Measurements from ENCODE around the gene PCSK2. TPM values are rescaled to one million over a fixed set of nuclear protein-coding genes. Genes with fewer than 3 reads are reported as not detected.

Gene PCSK2
- total and polyA plus RNA-seq, 4 donors, result 0.51 to 9.8 (median 1.5) TPM

- H3K4me3 ChIP-seq, result no peak overlapping the region
- no peak for ATAC-seq (ENCODE audit: insufficient read depth, low FRiP score)
- no peaks in the 10 kb centered on the region for H3K36me3 ChIP-seq (ENCODE audit: control insufficient read depth in 4 of 4, insufficient read depth in 4 of 4, low read length in 4 of 4)
- no peak overlapping the region for H3K27ac ChIP-seq (ENCODE audit: low read depth in 1 of 2, low read length in 1 of 2)
- H3K4me1 ChIP-seq (ENCODE audit: control insufficient read depth in 5 of 5, insufficient read depth in 5 of 5, low read length in 5 of 5), result peaks cover 0 to 14% (median 0%) of the 10 kb centered on the region in 5 donors
- H3K27me3 ChIP-seq (ENCODE audit: control insufficient read depth in 3 of 3, insufficient read depth in 3 of 3, low read length in 2 of 3), result peaks cover 0 to 73% (median 45%) of the 10 kb centered on the region in 3 donors
- no peak for DNase-seq
- no peaks in the 10 kb centered on the region for H3K9me3 ChIP-seq (ENCODE audit: control insufficient read depth in 4 of 4, insufficient read depth in 3 of 4, low read length in 3 of 4)
- no peak for TF ChIP-seq CTCF (IDR thresholded peaks at IDR 0.05; ENCODE audit: control extremely low read depth, extremely low read depth)
- H3K9ac ChIP-seq (ENCODE audit: insufficient read depth in 1 of 2, low read length in 2 of 2), result no peak overlapping the region
- WGBS, 2 donors, result 3% methylated on average over 25 of the region's 25 CpGs
Observed at GRCh38 chr20:17228624-17229061, 1.8 kb downstream of the PCSK2 start.

- H3K4me1 ChIP-seq (ENCODE audit: control insufficient read depth in 5 of 5, insufficient read depth in 5 of 5, low read length in 5 of 5), result peaks cover 0 to 14% (median 0%) of the 10 kb centered on the region in 5 donors
- DNase-seq (no peak), ATAC-seq (ENCODE audit: insufficient read depth, low FRiP score) (no peak)
- WGBS, 2 donors, result 21 to 62% methylated on average over 1 of the region's 1 CpG
- no peaks in the 10 kb centered on the region for H3K36me3 ChIP-seq (ENCODE audit: control insufficient read depth in 4 of 4, insufficient read depth in 4 of 4, low read length in 4 of 4)
- peaks cover 0 to 67% (median 45%) of the 10 kb centered on the region in 3 donors for H3K27me3 ChIP-seq (ENCODE audit: control insufficient read depth in 3 of 3, insufficient read depth in 3 of 3, low read length in 2 of 3)
- H3K27ac ChIP-seq (ENCODE audit: low read depth in 1 of 2, low read length in 1 of 2), result no peak overlapping the region
- no peak for TF ChIP-seq CTCF (IDR thresholded peaks at IDR 0.05; ENCODE audit: control extremely low read depth, extremely low read depth)
- H3K9ac ChIP-seq (ENCODE audit: insufficient read depth in 1 of 2, low read length in 2 of 2), result no peak overlapping the region
- H3K4me3 ChIP-seq, result no peak overlapping the region
- H3K9me3 ChIP-seq (ENCODE audit: control insufficient read depth in 4 of 4, insufficient read depth in 3 of 4, low read length in 3 of 4), result no peaks in the 10 kb centered on the region
Observed at GRCh38 chr20:17229256-17229655, 2.4 kb downstream of the PCSK2 start.

- Histone ChIP-seq H3K36me3 (ENCODE audit: control insufficient read depth in 4 of 4, insufficient read depth in 4 of 4, low read length in 4 of 4) (no peaks in the 10 kb centered on the region), H3K4me3 (no peak overlapping the region), H3K9me3 (ENCODE audit: control insufficient read depth in 4 of 4, insufficient read depth in 3 of 4, low read length in 3 of 4) (no peaks in the 10 kb centered on the region), H3K4me1 (ENCODE audit: control insufficient read depth in 5 of 5, insufficient read depth in 5 of 5, low read length in 5 of 5) (no peaks in the 10 kb centered on the region), H3K27ac (ENCODE audit: low read depth in 1 of 2, low read length in 1 of 2) (no peak overlapping the region), H3K9ac (ENCODE audit: insufficient read depth in 1 of 2, low read length in 2 of 2) (no peak overlapping the region), H3K27me3 (ENCODE audit: control insufficient read depth in 3 of 3, insufficient read depth in 3 of 3, low read length in 2 of 3) (peaks cover 0 to 28% (median 19%) of the 10 kb centered on the region in 3 donors)
- ATAC-seq (ENCODE audit: insufficient read depth, low FRiP score), result no peak
- no peak for TF ChIP-seq CTCF (IDR thresholded peaks at IDR 0.05; ENCODE audit: control extremely low read depth, extremely low read depth)
- DNase-seq, result no peak
- 88% methylated on average over 4 of the region's 4 CpGs for WGBS, 2 donors
Observed at GRCh38 chr20:17233626-17234025, 6.8 kb downstream of the PCSK2 start.

GRCh38 chr20:17236766-17237165, 9.9 kb downstream of the PCSK2 start:
- TF ChIP-seq CTCF (IDR thresholded peaks at IDR 0.05; ENCODE audit: control extremely low read depth, extremely low read depth), result no peak
- H3K27ac ChIP-seq (ENCODE audit: low read depth in 1 of 2, low read length in 1 of 2), result no peak overlapping the region
- DNase-seq, result no peak
- no peak overlapping the region for H3K9ac ChIP-seq (ENCODE audit: insufficient read depth in 1 of 2, low read length in 2 of 2)
- peaks cover 0 to 11% (median 0%) of the 10 kb centered on the region in 3 donors for H3K27me3 ChIP-seq (ENCODE audit: control insufficient read depth in 3 of 3, insufficient read depth in 3 of 3, low read length in 2 of 3)
- H3K9me3 ChIP-seq (ENCODE audit: control insufficient read depth in 4 of 4, insufficient read depth in 3 of 4, low read length in 3 of 4), result no peaks in the 10 kb centered on the region
- no peaks in the 10 kb centered on the region for H3K4me1 ChIP-seq (ENCODE audit: control insufficient read depth in 5 of 5, insufficient read depth in 5 of 5, low read length in 5 of 5)
- no peaks in the 10 kb centered on the region for H3K36me3 ChIP-seq (ENCODE audit: control insufficient read depth in 4 of 4, insufficient read depth in 4 of 4, low read length in 4 of 4)
- no peak for ATAC-seq (ENCODE audit: insufficient read depth, low FRiP score)
- H3K4me3 ChIP-seq, result no peak overlapping the region

Data from lung (tissue), 12 donors.